Thyroid gland (tissue), 4 donors: ENCODE data around the gene ZC3H18. TPM values are rescaled to one million over a fixed set of nuclear protein-coding genes. Genes with fewer than 3 reads are reported as not detected.

Experiments
- DNase-seq, 2 donors: peaks; one replicate each; pipeline ENCODE4 v3.0.0-alpha.2; 2019
- H3K27ac ChIP-seq, 3 donors: fragments of 200-600 bp; sonication (generic); 1 replicate in 2 of 3; 2 replicates in 1 of 3; pipeline ENCODE4 v1.5.1; 2016 to 2019; ENCODE audit warnings: mild to moderate bottlenecking in 1 of 3, moderate library complexity in 1 of 3
- H3K27me3 ChIP-seq: fragments of 200-600 bp; sonication (generic); one replicate; pipeline ENCODE4 v1.5.1; 2019
- H3K36me3 ChIP-seq, 2 donors: fragments of 200-600 bp; sonication (generic); one replicate each; pipeline ENCODE4 v1.5.1; 2016 to 2019
- H3K4me1 ChIP-seq, 2 donors: fragments of 200-600 bp; sonication (generic); one replicate each; pipeline ENCODE4 v1.5.1; 2017 to 2019
- H3K4me3 ChIP-seq, 3 donors: fragments of 200-600 bp; sonication (generic); replicated peaks in 1 of 3; 1 replicate in 2 of 3; 2 replicates in 1 of 3; pipeline ENCODE4 v1.5.1; 2016; ENCODE audit warnings: mild to moderate bottlenecking in 1 of 3
- H3K9me3 ChIP-seq: fragments of 200-600 bp; sonication (generic); one replicate; pipeline ENCODE4 v1.5.1; 2017
- CTCF ChIP-seq, 6 experiments: fragments of 200-600 bp in 3 of 6; fragments of 450-650 bp in 3 of 6; sonication (generic) in 3 of 6; IDR thresholded peaks; one replicate each; pipeline ENCODE4 v1.5.1; 2016 to 2019; ENCODE audit warnings: antibody characterized with exemption in 6 of 6, mild to moderate bottlenecking in 2 of 6, inconsistent platforms in 1 of 6, moderate library complexity in 1 of 6
- POLR2A ChIP-seq, 2 donors: fragments of 450-650 bp; IDR thresholded peaks; one replicate each; pipeline ENCODE4 v1.6.1; 2017; ENCODE audit warnings: antibody characterized with exemption in 2 of 2, mild to moderate bottlenecking in 2 of 2, moderate library complexity in 1 of 2
- whole genome bisulfite sequencing, 2 donors: methylation state at CpG; one replicate each; pipeline ENCODE4 v1.1.5; 2017; 5-methylcytosine and 5-hydroxymethylcytosine counted together
- intact Hi-C: fragments of 100-400 bp; cut with DNase I; formaldehyde crosslinking; loops from one replicate; pipeline ENCODE4 v1.15.1; 2023
- total RNA-seq, 4 donors: library from RNA; depleted of rRNA; stranded (reverse); fragments of >200 nt; gene quantifications; one replicate each; pipeline ENCODE4 v1.2.3, GENCODE V29; 2016

Gene ZC3H18
- total RNA-seq, 4 donors from 2014 or later: 14.8 to 25.5 (median 20.9) TPM

DNA sequence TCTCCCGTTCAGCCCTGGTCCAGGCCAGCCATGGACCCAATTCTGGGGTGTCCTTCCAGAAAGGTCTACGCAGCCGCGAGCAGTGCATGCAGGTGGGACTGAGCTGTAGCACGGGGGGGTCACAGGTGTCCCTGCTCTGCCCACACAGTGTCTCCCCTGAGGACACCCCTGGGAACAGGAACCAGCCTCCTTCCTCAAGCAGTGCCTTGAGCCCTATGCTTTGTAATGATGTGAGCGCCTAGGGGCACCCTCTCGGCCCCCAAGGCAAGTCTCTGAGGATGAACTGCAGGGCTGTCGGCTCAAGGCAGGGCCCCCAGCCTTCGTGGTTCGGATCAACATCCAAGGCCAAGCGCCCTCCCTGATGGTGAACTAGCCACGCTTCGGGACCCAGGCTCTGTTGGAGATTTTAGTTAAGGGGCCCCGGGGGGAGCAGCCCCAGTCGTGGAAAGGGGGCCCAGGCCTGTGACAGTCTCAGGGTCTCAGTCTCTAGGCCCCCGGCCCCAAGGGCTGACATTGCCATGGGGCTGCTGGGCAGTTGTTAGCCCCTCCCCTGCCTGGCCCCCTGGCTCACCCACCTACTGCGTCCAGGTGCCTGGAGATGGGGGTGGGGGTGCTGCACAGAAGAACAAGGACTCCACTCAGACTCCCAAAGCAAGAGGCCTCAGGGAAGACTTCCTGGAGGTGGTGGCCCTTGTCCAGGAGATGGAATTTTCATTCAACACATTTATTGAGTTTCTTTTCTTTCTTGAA lies 70.5 kb downstream of the ZC3H18 start:
- Histone ChIP-seq H3K27ac (no peak overlapping the region), H3K4me3 (no peak overlapping the region), H3K4me1 (peaks cover 0 to 9% of the 10 kb centered on the region in 2 donors), H3K36me3 (no peaks in the 10 kb centered on the region), H3K27me3 (no peaks in the 10 kb centered on the region), H3K9me3 (no peaks in the 10 kb centered on the region)
- intact Hi-C loops: no loop called here
- 59 to 74% methylated on average over 8 of the region's 17 CpGs for WGBS, 2 donors
- no peak for TF ChIP-seq CTCF (IDR thresholded peaks at IDR 0.05)
- TF ChIP-seq POLR2A (IDR thresholded peaks at IDR 0.05): no peak
- DNase-seq: no peak

GRCh38 chr16:88642881-88643643 lies 72.9 kb downstream of the ZC3H18 start:
- no peaks in the 10 kb centered on the region for H3K27me3 ChIP-seq
- TF ChIP-seq POLR2A (IDR thresholded peaks at IDR 0.05) (no peak), CTCF (IDR thresholded peaks at IDR 0.05) (no peak)
- peaks cover 0 to 9% of the 10 kb centered on the region in 2 donors for H3K4me1 ChIP-seq
- DNase-seq: no peak
- intact Hi-C loops: no loop called here
- H3K9me3 ChIP-seq: no peaks in the 10 kb centered on the region
- no peak overlapping the region for H3K4me3 ChIP-seq
- no peaks in the 10 kb centered on the region for H3K36me3 ChIP-seq
- 88 to 92% methylated on average over 30 to 44 of the region's 58 CpGs for WGBS, 2 donors
- no peak overlapping the region for H3K27ac ChIP-seq

DNA sequence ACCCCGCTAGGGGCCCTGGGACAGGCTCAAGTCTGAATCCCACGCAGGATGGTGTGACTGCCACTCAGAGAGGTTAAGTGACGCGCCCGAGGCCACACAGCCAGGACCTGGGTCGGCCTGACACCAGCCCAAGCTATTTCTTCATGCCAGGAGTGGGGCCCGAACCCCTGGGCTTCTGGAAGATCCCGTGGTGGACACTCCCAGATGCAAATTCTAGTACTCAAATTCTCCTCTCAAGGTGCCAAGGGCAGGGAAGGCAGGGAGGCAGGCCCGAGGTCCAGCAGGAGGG lies 73.4 kb downstream of the ZC3H18 start:
- intact Hi-C loops: no loop called here
- 80% methylated on average over 1 of the region's 9 CpGs; no CpG with 5 or more reads in 1 of the 2 donors for WGBS, 2 donors
- Histone ChIP-seq H3K27me3 (no peaks in the 10 kb centered on the region), H3K36me3 (no peaks in the 10 kb centered on the region), H3K9me3 (no peaks in the 10 kb centered on the region), H3K4me1 (peaks cover 0 to 9% of the 10 kb centered on the region in 2 donors), H3K4me3 (no peak overlapping the region), H3K27ac (no peak overlapping the region)
- TF ChIP-seq POLR2A (IDR thresholded peaks at IDR 0.05) (no peak), CTCF (IDR thresholded peaks at IDR 0.05) (no peak)
- no peak for DNase-seq

GRCh38 chr16:88645455-88645854 lies 75.3 kb downstream of the ZC3H18 start:
- 94 to 96% methylated on average over 13 to 16 of the region's 16 CpGs for WGBS, 2 donors
- Histone ChIP-seq H3K36me3 (no peaks in the 10 kb centered on the region), H3K27me3 (no peaks in the 10 kb centered on the region), H3K27ac (no peak overlapping the region), H3K4me1 (peaks cover 6 to 7% of the 10 kb centered on the region in 2 donors), H3K4me3 (no peak overlapping the region), H3K9me3 (no peaks in the 10 kb centered on the region)
- intact Hi-C loops: no loop called here
- no peak for TF ChIP-seq POLR2A (IDR thresholded peaks at IDR 0.05)
- TF ChIP-seq CTCF (IDR thresholded peaks at IDR 0.05): no peak
- DNase-seq: no peak

- no peak overlapping the region for H3K27ac ChIP-seq
- H3K9me3 ChIP-seq: no peaks in the 10 kb centered on the region
- TF ChIP-seq POLR2A (IDR thresholded peaks at IDR 0.05) (no peak), CTCF (IDR thresholded peaks at IDR 0.05) (no peak)
- H3K27me3 ChIP-seq: no peaks in the 10 kb centered on the region
- intact Hi-C loops: no loop called here
- no peaks in the 10 kb centered on the region for H3K36me3 ChIP-seq
- H3K4me3 ChIP-seq: no peak overlapping the region
- no peak for DNase-seq
- peaks cover 7 to 8% of the 10 kb centered on the region in 2 donors for H3K4me1 ChIP-seq
- WGBS, 2 donors: 90 to 93% methylated on average over 22 to 23 of the region's 23 CpGs
Observed at GRCh38 chr16:88645941-88646340, 75.7 kb downstream of the ZC3H18 start.
